ENCODE results near the gene DNAH10. TPM values are rescaled to one million over a fixed set of nuclear protein-coding genes. Genes with fewer than 3 reads are reported as not detected.

DNAH10 gene
- total RNA-seq, 1 donor from 2014 or later = not detected

GRCh38 chr12:123843912-123844748 is 82.0 kb downstream of the DNAH10 start:
- no peak for DNase-seq (ENCODE audit: low read depth in 2 of 2)

GRCh38 chr12:123845881-123846280 is 83.8 kb downstream of the DNAH10 start:
- DNase-seq (ENCODE audit: low read depth in 2 of 2) = no peak

GRCh38 chr12:123846340-123846739 is 84.2 kb downstream of the DNAH10 start:
- DNase-seq (ENCODE audit: low read depth in 2 of 2) = no peak

- DNase-seq (ENCODE audit: low read depth in 2 of 2) = no peak
These were observed 84.9 kb downstream of the DNAH10 start for GRCh38 chr12:123847019-123847418.

GRCh38 chr12:123847876-123848275 is 85.8 kb downstream of the DNAH10 start:
- no peak for DNase-seq (ENCODE audit: low read depth in 2 of 2)

- DNase-seq (ENCODE audit: low read depth in 2 of 2) = no peak
These were observed 87.4 kb downstream of the DNAH10 start for GRCh38 chr12:123849517-123849916.

GRCh38 chr12:123850246-123851134 is 88.4 kb downstream of the DNAH10 start:
- DNase-seq (ENCODE audit: low read depth in 2 of 2) = no peak

- DNase-seq (ENCODE audit: low read depth in 2 of 2) = no peak
These were observed 91.4 kb downstream of the DNAH10 start for GRCh38 chr12:123853396-123854070.

- DNase-seq (ENCODE audit: low read depth in 2 of 2) = no peak
These were observed 92.1 kb downstream of the DNAH10 start for GRCh38 chr12:123854232-123854631.

- DNase-seq (ENCODE audit: low read depth in 2 of 2) = no peak
These were observed 92.8 kb downstream of the DNAH10 start for GRCh38 chr12:123854918-123855317.

- DNase-seq (ENCODE audit: low read depth in 2 of 2) = no peak
These were observed 94.6 kb downstream of the DNAH10 start for GRCh38 chr12:123856681-123857080.

GRCh38 chr12:123858176-123858575 is 96.1 kb downstream of the DNAH10 start:
- DNase-seq (ENCODE audit: low read depth in 2 of 2) = no peak

GRCh38 chr12:123859035-123859434 is 96.9 kb downstream of the DNAH10 start:
- no peak for DNase-seq (ENCODE audit: low read depth in 2 of 2)

GRCh38 chr12:123860377-123860776 is 98.3 kb downstream of the DNAH10 start:
- DNase-seq (ENCODE audit: low read depth in 2 of 2) = no peak

GRCh38 chr12:123861392-123861791 is 99.3 kb downstream of the DNAH10 start:
- DNase-seq (ENCODE audit: low read depth in 2 of 2) = no peak

- DNase-seq (ENCODE audit: low read depth in 2 of 2) = no peak
These were observed 105.0 kb downstream of the DNAH10 start for GRCh38 chr12:123867141-123867540.

- DNase-seq (ENCODE audit: low read depth in 2 of 2) = no peak
These were observed 106.7 kb downstream of the DNAH10 start for GRCh38 chr12:123868791-123869190.

- DNase-seq (ENCODE audit: low read depth in 2 of 2) = no peak
These were observed 111.7 kb downstream of the DNAH10 start for GRCh38 chr12:123873793-123874192.

GRCh38 chr12:123877968-123878367 is 115.9 kb downstream of the DNAH10 start:
- DNase-seq (ENCODE audit: low read depth in 2 of 2) = no peak

GRCh38 chr12:123879101-123879500 is 117.0 kb downstream of the DNAH10 start:
- no peak for DNase-seq (ENCODE audit: low read depth in 2 of 2)

- DNase-seq (ENCODE audit: low read depth in 2 of 2) = no peak
These were observed 117.6 kb downstream of the DNAH10 start for GRCh38 chr12:123879691-123880090.

- no peak for DNase-seq (ENCODE audit: low read depth in 2 of 2)
These were observed 120.1 kb downstream of the DNAH10 start for GRCh38 chr12:123882161-123882705.
